GM19467 (cell line): Measurements from ENCODE around the gene ZMYM4.
"Not testable (repeated sequence)": the region's sequence is repeated elsewhere in the genome, so short reads cannot be mapped to it uniquely, and the experiment has no call there.

Experiments
- ATAC-seq: cut with Tn5 transposase; IDR thresholded peaks from one replicate; pipeline ENCODE4 v1.9.1; 2021; ENCODE audit warnings: mild to moderate bottlenecking, moderate library complexity; ENCODE audit not compliant: unreplicated experiment

The ZMYM4 gene

DNA sequence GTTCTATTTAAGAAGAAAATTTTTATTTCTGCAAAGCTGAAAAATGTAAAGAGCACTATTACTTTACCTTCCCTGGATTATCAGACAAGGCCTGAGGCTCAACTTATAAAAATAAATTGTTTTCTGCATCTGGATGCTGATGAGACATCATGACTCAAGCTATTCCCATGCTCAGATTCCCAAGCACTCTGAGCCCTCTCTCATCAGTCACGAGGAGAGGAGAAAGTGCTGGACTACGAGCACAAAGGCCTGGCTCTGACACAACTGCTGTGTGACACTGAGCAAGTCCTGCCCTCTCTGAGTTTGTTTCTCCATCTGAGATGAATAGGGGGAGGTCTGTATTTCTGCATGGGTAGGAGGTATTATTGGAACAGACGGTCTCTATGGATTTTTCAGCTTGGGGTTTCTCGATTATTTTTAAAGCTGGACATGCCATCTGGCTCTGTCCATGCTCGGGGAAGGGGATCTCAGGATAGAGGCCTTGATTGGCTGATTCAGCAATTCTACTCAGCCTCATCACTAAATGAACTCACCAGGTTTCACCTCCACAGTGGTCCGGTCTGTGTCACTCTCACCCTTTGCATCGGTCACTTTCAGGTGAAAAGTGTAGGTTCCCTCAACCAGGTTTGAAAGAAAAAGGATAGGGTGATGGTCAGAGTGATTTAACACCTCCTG lies 181.0 kb downstream of the ZMYM4 start:
- no peak for ATAC-seq

DNA sequence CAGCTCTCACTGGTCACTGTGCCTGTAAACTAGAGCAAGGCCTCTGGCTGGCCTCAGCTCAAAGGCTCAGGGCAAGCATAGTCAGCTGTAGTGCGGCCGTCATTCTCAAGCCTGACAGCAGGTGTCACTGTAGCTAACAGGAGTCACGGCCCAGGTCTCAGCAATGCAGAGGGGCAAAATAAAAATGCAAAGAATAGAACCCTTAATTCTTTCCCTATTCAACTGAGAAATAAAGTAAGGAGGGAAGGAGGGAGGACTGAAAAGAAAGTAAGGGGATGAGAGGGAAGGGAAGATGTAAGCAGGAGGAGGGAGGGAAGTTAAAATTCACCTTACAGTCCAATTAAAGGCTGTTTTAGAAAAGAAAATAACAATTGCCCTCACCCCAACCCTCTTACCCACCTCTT lies 182.6 kb downstream of the ZMYM4 start:
- ATAC-seq = no peak

DNA sequence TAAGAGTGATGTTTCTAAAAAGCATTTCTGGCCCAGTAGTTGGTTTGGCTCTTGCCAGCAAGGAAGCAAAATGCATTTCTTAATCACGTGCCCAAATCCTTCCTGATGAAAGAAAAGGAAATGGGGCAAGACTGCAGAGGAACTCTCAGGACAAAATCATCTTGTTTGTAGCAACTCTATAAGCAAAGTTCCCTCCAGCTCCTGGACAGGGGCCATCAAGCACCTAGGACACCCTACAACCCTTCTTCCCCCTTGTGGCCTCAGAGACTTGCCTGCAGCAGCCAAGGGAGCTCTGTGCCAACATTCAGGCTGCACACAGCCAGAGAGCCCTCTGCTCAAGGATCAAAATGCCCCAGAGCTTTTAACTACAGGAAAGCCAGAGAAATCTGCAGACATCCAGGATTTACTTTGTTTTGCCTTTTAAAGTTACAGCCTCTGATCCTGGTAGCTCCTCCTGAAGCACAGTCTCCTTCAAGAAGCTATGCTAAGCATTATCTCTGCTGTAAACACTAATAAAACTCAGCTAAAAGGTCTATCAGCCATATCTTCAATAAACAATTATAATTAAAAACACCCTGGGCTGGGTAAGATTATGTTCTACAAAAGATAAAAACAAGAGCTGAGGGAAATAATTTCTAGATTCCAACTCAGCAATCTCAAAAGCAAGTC lies 183.7 kb downstream of the ZMYM4 start:
- ATAC-seq = no peak

DNA sequence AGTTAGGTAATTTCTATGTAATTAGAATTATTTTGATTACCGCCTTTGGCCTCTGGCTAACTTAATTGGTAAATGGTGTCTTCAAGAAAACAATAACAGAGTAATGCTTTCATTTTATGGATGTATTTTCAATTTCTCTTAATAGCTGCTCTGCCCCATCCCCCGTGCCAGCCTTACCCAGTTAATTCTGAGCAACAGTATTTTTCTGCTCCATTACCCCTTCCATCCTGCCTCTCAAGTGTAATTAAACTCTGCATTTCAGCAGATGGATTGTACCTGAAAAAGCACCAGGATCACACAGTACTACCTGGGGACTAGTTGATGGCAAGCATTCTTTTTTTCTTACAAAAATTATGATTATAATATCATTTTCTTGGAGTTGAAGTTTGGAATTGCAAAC lies 184.5 kb downstream of the ZMYM4 start:
- ATAC-seq = no peak

DNA sequence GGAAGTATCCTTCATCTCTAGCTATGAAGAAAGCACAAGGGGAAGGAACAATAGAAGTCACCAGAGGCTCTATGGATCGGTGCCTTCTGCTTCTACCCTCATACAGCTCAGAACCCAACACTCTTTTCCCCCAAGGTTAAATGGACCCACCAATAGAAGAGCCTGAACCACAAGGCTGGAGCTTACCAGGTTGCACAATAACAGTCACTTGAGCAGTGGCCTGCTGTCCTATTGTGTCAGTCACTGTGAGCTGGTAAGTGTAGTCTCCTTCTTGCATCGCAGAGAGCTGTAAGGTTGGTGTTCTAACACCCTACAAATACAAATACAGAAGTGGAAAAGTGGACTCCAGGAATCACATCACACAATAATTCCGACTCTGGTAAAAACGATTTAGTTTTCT lies 185.7 kb downstream of the ZMYM4 start:
- ATAC-seq = no peak

DNA sequence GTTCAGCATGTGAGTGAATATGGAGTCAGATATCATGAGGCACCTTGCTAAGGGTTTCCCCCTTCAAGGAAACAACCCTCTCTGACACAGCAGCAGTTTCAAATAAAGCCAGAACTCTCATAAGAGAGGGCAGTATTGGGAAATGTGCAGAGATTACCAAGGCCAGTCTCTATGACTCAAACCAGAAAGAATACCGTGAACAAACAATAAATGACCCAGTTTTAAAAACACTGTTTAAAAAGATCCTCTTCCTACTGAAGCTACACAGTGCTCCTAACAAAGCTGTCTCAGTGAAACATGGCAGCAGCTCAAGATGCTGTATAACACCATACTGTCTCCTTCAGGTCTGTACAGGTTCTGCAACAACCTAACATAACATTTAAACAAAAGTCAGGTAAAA lies 186.1 kb downstream of the ZMYM4 start:
- ATAC-seq = no peak

DNA sequence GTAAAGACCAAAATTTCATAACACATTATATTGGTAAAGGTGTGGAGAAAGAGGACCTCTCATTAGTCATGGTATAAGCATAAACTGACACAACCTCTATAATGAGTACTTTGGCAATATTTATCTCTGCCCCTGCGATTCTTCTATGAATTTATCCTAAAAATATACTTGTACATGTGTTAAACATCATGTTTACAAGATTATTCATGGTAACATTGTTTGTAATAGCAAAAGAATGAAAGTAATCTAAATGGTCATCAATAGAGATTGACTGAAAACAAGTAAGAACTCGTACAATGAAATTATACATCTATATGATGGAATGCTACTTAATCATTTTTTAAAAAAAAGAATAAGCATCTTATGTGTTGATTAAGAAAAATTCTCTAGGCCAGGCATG lies 192.3 kb downstream of the ZMYM4 start:
- no peak for ATAC-seq

DNA sequence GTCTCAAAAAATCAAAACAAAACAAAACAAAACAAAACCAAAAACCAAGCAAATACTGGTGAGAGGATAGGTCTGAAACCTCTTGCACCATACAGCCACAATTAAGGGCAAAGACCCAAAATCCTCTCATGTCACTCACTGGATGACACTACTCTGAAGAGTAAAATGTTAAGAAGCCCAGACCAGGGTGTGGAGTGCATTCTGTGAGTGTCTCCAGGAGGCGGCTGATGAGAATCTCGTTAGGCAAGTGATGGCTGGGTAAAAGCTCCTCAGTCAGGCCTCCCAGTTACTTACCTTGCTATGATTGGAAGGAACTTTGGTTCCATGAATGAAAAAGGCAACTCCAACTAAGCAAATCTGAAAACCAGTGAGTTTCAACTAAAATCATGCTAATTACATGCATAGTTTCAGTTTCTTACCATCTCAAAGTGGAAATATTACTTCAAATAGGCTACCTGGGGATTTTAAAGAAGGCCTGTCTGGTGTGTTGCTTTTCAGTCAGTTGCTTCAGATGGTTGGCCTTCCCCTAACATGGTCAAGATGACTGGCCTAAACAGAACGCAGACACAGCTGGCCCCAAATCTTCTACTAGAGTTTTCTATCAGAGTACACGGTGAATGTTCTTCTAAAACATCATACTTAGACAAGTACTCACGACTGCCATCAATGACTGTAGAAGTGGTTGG lies 193.6 kb downstream of the ZMYM4 start:
- no peak for ATAC-seq

DNA sequence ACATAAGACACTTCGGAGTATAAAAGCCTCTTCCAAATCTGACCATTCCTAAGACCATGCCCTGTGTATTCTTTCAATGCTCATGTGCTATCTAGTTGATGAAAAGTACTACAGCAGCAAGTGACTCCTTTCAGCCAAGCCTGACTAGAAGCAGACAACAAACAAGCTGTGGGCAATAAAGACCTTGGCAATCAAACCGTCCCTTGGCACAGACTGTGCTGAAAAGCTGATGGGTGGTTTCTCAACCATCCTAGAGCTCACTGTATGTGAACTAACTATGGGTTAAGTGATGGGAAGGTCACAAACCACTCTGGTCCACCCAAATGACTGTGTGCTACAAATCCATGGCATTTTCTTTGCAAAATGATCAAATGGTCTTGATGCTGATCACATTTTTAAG lies 194.7 kb downstream of the ZMYM4 start:
- ATAC-seq = no peak

DNA sequence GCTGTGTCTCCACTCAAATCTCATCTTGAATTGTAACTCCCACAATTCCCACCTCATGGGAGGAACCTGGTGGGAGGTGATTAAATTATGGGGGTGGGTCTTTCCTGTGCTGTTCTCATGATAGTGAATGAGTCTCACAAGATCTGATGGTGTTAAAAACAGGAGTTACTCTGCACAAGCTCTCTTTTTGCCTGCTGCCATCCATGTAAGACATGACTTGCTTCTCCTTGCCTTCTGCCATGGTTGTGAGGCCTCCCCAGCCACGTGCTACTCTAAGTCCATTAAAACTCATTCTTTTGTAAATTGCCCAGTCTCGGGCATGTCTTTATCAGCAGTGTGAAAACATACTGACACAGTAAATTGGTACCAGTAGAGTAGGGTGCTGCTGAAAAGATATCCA lies 195.2 kb downstream of the ZMYM4 start:
- not testable (repeated sequence) for ATAC-seq

DNA sequence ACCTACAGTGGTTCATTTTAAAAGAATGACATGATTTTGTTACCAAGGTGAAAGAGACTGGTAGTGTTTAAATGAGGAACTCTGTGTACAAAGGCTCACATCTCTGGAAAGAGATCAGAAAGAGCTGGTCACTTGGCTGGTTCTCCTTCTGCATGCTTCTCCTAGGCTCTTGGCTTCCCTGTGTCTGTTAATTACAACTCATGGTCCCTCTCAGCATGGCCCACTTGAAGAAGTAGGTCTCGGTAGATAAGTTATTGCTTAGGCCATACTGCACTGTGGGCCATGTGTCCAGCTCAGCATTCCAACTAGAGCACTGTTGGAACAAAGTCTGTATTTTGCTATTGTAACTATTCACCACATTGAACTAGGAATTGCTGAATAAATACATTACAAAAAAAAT lies 197.6 kb downstream of the ZMYM4 start:
- ATAC-seq = no peak

DNA sequence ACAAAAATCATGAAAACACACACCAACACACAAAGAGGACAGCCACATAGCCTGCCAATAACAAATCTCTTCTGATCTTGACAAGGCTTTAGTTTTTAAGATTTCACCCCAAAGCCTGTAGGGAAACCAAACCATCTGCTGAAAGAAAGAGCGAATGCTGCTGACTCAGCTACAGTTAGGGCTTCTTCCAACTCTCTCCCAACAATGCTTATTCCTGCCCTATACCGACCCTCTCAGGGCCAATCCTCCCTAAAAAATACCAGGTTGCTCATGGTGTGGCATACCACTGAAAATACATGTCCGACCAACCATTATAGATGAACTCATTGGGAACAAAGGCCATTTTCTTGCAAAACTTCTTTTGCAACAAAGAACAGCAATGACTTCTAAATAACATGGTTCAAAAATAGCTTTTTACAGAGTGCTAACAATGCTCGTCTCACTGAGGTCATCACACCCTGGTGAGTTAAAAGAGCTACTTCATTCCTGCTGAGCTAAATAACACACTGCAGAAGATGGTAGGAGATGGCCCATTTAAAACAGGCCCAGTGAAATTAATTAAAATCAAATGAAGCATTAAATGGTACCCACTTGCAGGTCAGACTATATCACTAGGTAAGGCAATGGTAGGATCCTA lies 202.6 kb downstream of the ZMYM4 start:
- ATAC-seq = no peak
